GM12878 (cell line): ENCODE results near the gene DHRS1. TPM values are rescaled to one million over a fixed set of nuclear protein-coding genes. Genes with fewer than 3 reads are reported as not detected.

Experiments
- ATAC-seq: fragments of 200-7000 bp; cut with Tn5 transposase; 3 replicates; pipeline ENCODE4 v1.9.1; 2020; ENCODE audit warnings: mild to moderate bottlenecking, moderate library complexity
- BruUV-seq: library from RNA; stranded (reverse); fragments of 400-500 nt; replicated peaks from 2 replicates; lab custom pipeline; 2021; lab: Mats Ljungman, UMichigan
- CTCF ChIA-PET: fragments of 300-600 bp; sonication (Branson Sonifier 250); formaldehyde crosslinking; extraction: SDS; loops from one replicate; lab custom pipeline; 2021; ENCODE audit warnings: inconsistent platforms; lab: Yijun Ruan, JAX
- POLR2A ChIA-PET: fragments of 350-600 bp; formaldehyde crosslinking; extraction: SDS; loops from one replicate; lab custom pipeline; 2021; ENCODE audit warnings: inconsistent platforms; lab: Charles Lee
- RAD21 ChIA-PET: fragments of 300-600 bp; sonication (Branson Sonifier 250); formaldehyde crosslinking; loops from one replicate; lab custom pipeline; 2023; ENCODE audit warnings: antibody characterized with exemption; ENCODE audit not compliant: unreplicated experiment; lab: Charles Lee
- SMC1A ChIA-PET: fragments of 300-600 bp; sonication (Branson Sonifier 250); formaldehyde crosslinking; loops from one replicate; lab custom pipeline; 2023; ENCODE audit not compliant: unreplicated experiment, uncharacterized antibody; lab: Charles Lee
- DNase-seq: peaks from one replicate; pipeline ENCODE4 v3.0.0-alpha.2; 2011; ENCODE audit warnings: low read depth, low spot score
- FAIRE-seq: peaks from 3 replicates; lab custom pipeline; 2011; peaks lifted over from hg19 to GRCh38; lab: Jason Lieb, UNC
- H2AFZ ChIP-seq: 2 replicates; pipeline ENCODE4 v1.6.0; 2011; ENCODE audit warnings: low read depth, low read length, control low read depth; ENCODE audit not compliant: control insufficient read depth
- H3K27ac ChIP-seq: 2 replicates; pipeline ENCODE4 v1.5.1; 2011; ENCODE audit warnings: control low read depth; ENCODE audit not compliant: control insufficient read depth, insufficient read depth
- H3K27me3 ChIP-seq, 2 experiments: replicated peaks in 1 of 2; 2 replicates each; pipeline versions ENCODE4 v1.6.0 to v1.6.1; 2011; ENCODE audit warnings: low read length in 1 of 2; ENCODE audit not compliant: control insufficient read depth in 2 of 2, insufficient read depth in 2 of 2
- H3K36me3 ChIP-seq, 2 experiments: 2 replicates each; pipeline ENCODE4 v1.5.1; 2011; ENCODE audit warnings: low read length in 1 of 2; ENCODE audit not compliant: control insufficient read depth in 2 of 2, insufficient read depth in 2 of 2
- H3K4me1 ChIP-seq: 2 replicates; pipeline ENCODE4 v1.6.1; 2011; ENCODE audit warnings: mild to moderate bottlenecking, low read length, moderate library complexity, mixed read lengths; ENCODE audit not compliant: control insufficient read depth, insufficient read depth
- H3K4me2 ChIP-seq: 2 replicates; pipeline ENCODE4 v1.6.0; 2011; ENCODE audit warnings: control low read depth; ENCODE audit not compliant: control insufficient read depth, insufficient read depth
- H3K4me3 ChIP-seq: fragments of 200-600 bp; sonication (generic); 2 replicates; pipeline ENCODE4 v1.5.1; 2016
- H3K79me2 ChIP-seq: 2 replicates; pipeline ENCODE4 v1.6.0; 2011; ENCODE audit warnings: low read length; ENCODE audit not compliant: control insufficient read depth, insufficient read depth
- H3K9ac ChIP-seq: 2 replicates; pipeline ENCODE4 v1.8.0; 2011; ENCODE audit warnings: low read length, control low read depth, mixed read lengths; ENCODE audit not compliant: control insufficient read depth, insufficient read depth
- H3K9me3 ChIP-seq: replicated peaks from 3 replicates; pipeline ENCODE4 v1.5.1; 2011; ENCODE audit warnings: mild to moderate bottlenecking, low read length; ENCODE audit not compliant: control insufficient read depth, insufficient read depth
- H4K20me1 ChIP-seq: 2 replicates; pipeline ENCODE4 v1.6.0; 2011; ENCODE audit not compliant: control insufficient read depth, insufficient read depth
- BACH1 ChIP-seq: fragments of 450-650 bp; IDR thresholded peaks from 2 replicates; pipeline ENCODE4 v1.6.1; 2017; ENCODE audit warnings: mild to moderate bottlenecking, borderline replicate concordance
- BRCA1 ChIP-seq: IDR thresholded peaks from 2 replicates; pipeline ENCODE4 v1.6.1; 2011; ENCODE audit warnings: low read depth, low read length, improper control_type of control experiment
- EGR1 ChIP-seq, 2 experiments: IDR thresholded peaks; 1 replicate in 1 of 2; 2 replicates in 1 of 2; pipeline ENCODE4 v1.6.1; 2011 to 2012; ENCODE audit warnings: low read depth in 2 of 2, low read length in 2 of 2, borderline replicate concordance in 1 of 2, mild to moderate bottlenecking in 1 of 2, moderate library complexity in 1 of 2
- JUNB ChIP-seq: IDR thresholded peaks from 2 replicates; pipeline ENCODE4 v1.6.1; 2016; ENCODE audit warnings: antibody characterized with exemption, mild to moderate bottlenecking
- KLF5 ChIP-seq: fragments of 450-650 bp; IDR thresholded peaks from 2 replicates; pipeline ENCODE4 v1.6.1; 2014; ENCODE audit warnings: mild to moderate bottlenecking; ENCODE audit not compliant: partially characterized antibody
- LARP7 ChIP-seq: fragments of 450-650 bp; IDR thresholded peaks from 2 replicates; pipeline ENCODE4 v1.6.1; 2017; ENCODE audit warnings: mild to moderate bottlenecking
- NFYB ChIP-seq: IDR thresholded peaks from 2 replicates; pipeline ENCODE4 v1.6.1; 2011; ENCODE audit warnings: low read depth, mild to moderate bottlenecking, low read length, improper control_type of control experiment, moderate library complexity; ENCODE audit not compliant: insufficient read depth
- REST ChIP-seq: IDR thresholded peaks from 2 replicates; pipeline ENCODE4 v1.6.1; 2012; ENCODE audit warnings: mild to moderate bottlenecking, low read depth, low read length
- SREBF1 ChIP-seq: IDR thresholded peaks from 2 replicates; pipeline ENCODE4 v1.6.1; 2012; ENCODE audit warnings: mild to moderate bottlenecking, low read length
- TAF1 ChIP-seq: IDR thresholded peaks from 2 replicates; pipeline ENCODE4 v1.6.1; 2011; ENCODE audit warnings: mild to moderate bottlenecking, low read depth, low read length, borderline replicate concordance
- USF2 ChIP-seq: IDR thresholded peaks from 2 replicates; pipeline ENCODE4 v1.6.1; 2011; ENCODE audit warnings: low read depth, low read length, improper control_type of control experiment, borderline replicate concordance
- WRNIP1 ChIP-seq: IDR thresholded peaks from 2 replicates; pipeline ENCODE4 v1.6.1; 2011; ENCODE audit warnings: low read depth, low read length, improper control_type of control experiment, borderline replicate concordance
- YY1 ChIP-seq: IDR thresholded peaks from 2 replicates; pipeline ENCODE4 v1.6.1; 2011; ENCODE audit warnings: low read depth, mild to moderate bottlenecking, low read length
- ZBTB11 ChIP-seq: fragments of 450-650 bp; formaldehyde crosslinking; IDR thresholded peaks from 2 replicates; pipeline ENCODE4 v1.5.0; 2022; ENCODE audit warnings: mild to moderate bottlenecking, missing genetic modification characterization
- ZNF207 ChIP-seq: fragments of 450-650 bp; IDR thresholded peaks from 2 replicates; pipeline ENCODE4 v1.6.1; 2014; ENCODE audit warnings: antibody characterized with exemption, mild to moderate bottlenecking, borderline replicate concordance
- WGBS: methylation state at CpG from one replicate; pipeline ENCODE4 v1.1.6; 2016; ENCODE audit warnings: low lambda C conversion rate; ENCODE audit not compliant: insufficient replicate concordance, insufficient coverage; ENCODE audit errors: missing lambda C conversion rate; 5-methylcytosine and 5-hydroxymethylcytosine counted together
- in situ Hi-C: fragments of 300-500 bp; cut with MboI; formaldehyde crosslinking; loops from 9 replicates; pipeline ENCODE4 v1.14.3; 2018; ENCODE audit warnings: mixed read lengths
- intact Hi-C: fragments of 100-400 bp; cut with micrococcal nuclease; formaldehyde crosslinking; loops from one replicate; pipeline ENCODE4 v1.14.2; 2022; ENCODE audit not compliant: unreplicated experiment
- polyA plus RNA-seq, 11 experiments: library from polyadenylated mRNA; depleted of rRNA in 4 of 11; unstranded in 6 of 11; stranded (reverse) in 5 of 11; fragments of >200 nt; fragmentation: Nextera tagmentation in 4 of 11; fragmentation: Illumina TruSeq in 1 of 11; extraction: Ambion mirVana in 4 of 11; extraction: Trizol in 1 of 11; gene quantifications; 1 replicate in 1 of 11; 2 replicates in 10 of 11; pipeline versions ENCODE4 v1.2.1 to v1.2.3, GENCODE V29; 2011 to 2016; ENCODE audit warnings: inconsistent platforms in 2 of 11, missing spikeins in 2 of 11, low read depth in 1 of 11
- total RNA-seq, 4 experiments: library from RNA; depleted of rRNA in 3 of 4; stranded (reverse); fragments of >200 nt in 3 of 4; fragmentation: Illumina TruSeq in 1 of 4; extraction: Trizol in 1 of 4; gene quantifications; 2 replicates each; pipeline versions ENCODE4 v1.2.1 to v1.2.3, GENCODE V29; 2013 to 2021

The DHRS1 gene
- total and polyA plus RNA-seq, 10 of the 15 experiments (the other 5 are each of a cell fraction or from before 2014, with no cell fraction given): 12.1 to 45.0 (median 25.7) TPM

- POLR2A ChIA-PET: no interaction called here
- Histone ChIP-seq H3K79me2 (no peaks in the 10 kb centered on the region), H3K27ac (no peak overlapping the region), H4K20me1 (no peaks in the 10 kb centered on the region), H3K4me3 (no peak overlapping the region)
- 0% methylated on average over 1 of the region's 1 CpG for WGBS
- CTCF ChIA-PET: interaction anchor here (1.6 to 4.5 kb wide), 6 partner anchors 11 to 84 kb away, joined by 4 to 39 read pairs (median 12); partner anchors contain the start of gene ADCY4
- intact Hi-C loops (no loop called here), in situ Hi-C loops (no loop called here)
- FAIRE-seq: no peak
- TF ChIP-seq USF2 (no peak), EGR1 (IDR thresholded peaks at IDR 0.05; ENCODE audit: borderline replicate concordance in 1 of 2, low read depth in 2 of 2, low read length in 2 of 2) (no peak), ZNF207 (no peak), SREBF1 (no peak), NFYB (no peak), KLF5 (no peak), ZBTB11 (CRISPR knock-in tag) (no peak), JUNB (no peak), BACH1 (no peak), TAF1 (no peak), REST (no peak), BRCA1 (no peak), WRNIP1 (no peak), YY1 (no peak), LARP7 (no peak)
- TF ChIP-seq, all 136 proteins: peak for 0
- Histone ChIP-seq H2AFZ (no peak overlapping the region), H3K9ac (no peak overlapping the region), H3K36me3 (no peaks in the 10 kb centered on the region), H3K9me3 (no peaks in the 10 kb centered on the region), H3K27me3 (peaks cover 0 to 1% of the 10 kb centered on the region in 2 experiments; a peak in 2 of 4 replicates), H3K4me1 (no peaks in the 10 kb centered on the region), H3K4me2 (no peak overlapping the region)
- SMC1A ChIA-PET: interaction anchor here (1.6 to 1.9 kb wide), 3 partner anchors 9 to 84 kb away, joined by 5 to 8 read pairs (median 5); no protein-coding TSS in a partner anchor
- DNase-seq: no peak
- RAD21 ChIA-PET: interaction anchor here (1.2 to 2.2 kb wide), 3 partner anchors 13 to 84 kb away, joined by 3 to 7 read pairs (median 7); partner anchors contain the start of genes ADCY4, CBLN3 and KHNYN
- ATAC-seq: no peak
- no TSS peak for BruUV-seq
These were observed 47.6 kb upstream of the DHRS1 start for GRCh38 chr14:24347134-24347533.
